Neural cell (in vitro differentiated cells): ENCODE results near the gene NAP1L5.

ENCODE experiments used
- CTCF ChIP-seq: fragments of 450-650 bp; IDR thresholded peaks from 2 replicates; pipeline ENCODE4 v1.5.1; 2014; ENCODE audit warnings: antibody characterized with exemption, mild to moderate bottlenecking, moderate library complexity; ENCODE audit not compliant: poor library complexity, severe bottlenecking
- EP300 ChIP-seq: fragments of 450-650 bp; conservative IDR thresholded peaks from 2 replicates; pipeline ENCODE4 v1.6.1; 2014; ENCODE audit warnings: antibody characterized with exemption, mild to moderate bottlenecking, moderate library complexity; ENCODE audit not compliant: poor library complexity, severe bottlenecking
- EZH2 ChIP-seq: fragments of 200-600, 300-800 bp; shearing (Covaris generic), sonication (generic); IDR thresholded peaks from 2 replicates; pipeline ENCODE4 v1.6.1; 2014; ENCODE audit warnings: antibody characterized with exemption, low read length, borderline replicate concordance, mild to moderate bottlenecking; ENCODE audit not compliant: insufficient read depth, poor library complexity, severe bottlenecking
- POLR2AphosphoS5 ChIP-seq: IDR thresholded peaks from 2 replicates; pipeline ENCODE4 v1.6.1; 2012
- RAD21 ChIP-seq: fragments of 450-650 bp; conservative IDR thresholded peaks from 2 replicates; pipeline ENCODE4 v1.6.1; 2014; ENCODE audit warnings: antibody characterized with exemption, mild to moderate bottlenecking, moderate library complexity
- REST ChIP-seq: IDR thresholded peaks from 2 replicates; pipeline ENCODE4 v1.6.1; 2012; ENCODE audit warnings: borderline replicate concordance
- SMC3 ChIP-seq: fragments of 450-650 bp; conservative IDR thresholded peaks from 2 replicates; pipeline ENCODE4 v1.6.1; 2014; ENCODE audit warnings: antibody characterized with exemption, mild to moderate bottlenecking, moderate library complexity; ENCODE audit not compliant: poor library complexity
- TAF1 ChIP-seq: IDR thresholded peaks from 2 replicates; pipeline ENCODE4 v1.6.1; 2012; ENCODE audit warnings: low read depth

GRCh38 chr4:88681209-88681608 lies 16.4 kb downstream of the NAP1L5 start:
- TF ChIP-seq EP300 (no peak), CTCF (no peak), REST (no peak), EZH2 (no peak), TAF1 (no peak), RAD21 (no peak), POLR2AphosphoS5 (no peak), SMC3 (no peak)
